Measurements from ENCODE around the gene CPNE9.

DNA sequence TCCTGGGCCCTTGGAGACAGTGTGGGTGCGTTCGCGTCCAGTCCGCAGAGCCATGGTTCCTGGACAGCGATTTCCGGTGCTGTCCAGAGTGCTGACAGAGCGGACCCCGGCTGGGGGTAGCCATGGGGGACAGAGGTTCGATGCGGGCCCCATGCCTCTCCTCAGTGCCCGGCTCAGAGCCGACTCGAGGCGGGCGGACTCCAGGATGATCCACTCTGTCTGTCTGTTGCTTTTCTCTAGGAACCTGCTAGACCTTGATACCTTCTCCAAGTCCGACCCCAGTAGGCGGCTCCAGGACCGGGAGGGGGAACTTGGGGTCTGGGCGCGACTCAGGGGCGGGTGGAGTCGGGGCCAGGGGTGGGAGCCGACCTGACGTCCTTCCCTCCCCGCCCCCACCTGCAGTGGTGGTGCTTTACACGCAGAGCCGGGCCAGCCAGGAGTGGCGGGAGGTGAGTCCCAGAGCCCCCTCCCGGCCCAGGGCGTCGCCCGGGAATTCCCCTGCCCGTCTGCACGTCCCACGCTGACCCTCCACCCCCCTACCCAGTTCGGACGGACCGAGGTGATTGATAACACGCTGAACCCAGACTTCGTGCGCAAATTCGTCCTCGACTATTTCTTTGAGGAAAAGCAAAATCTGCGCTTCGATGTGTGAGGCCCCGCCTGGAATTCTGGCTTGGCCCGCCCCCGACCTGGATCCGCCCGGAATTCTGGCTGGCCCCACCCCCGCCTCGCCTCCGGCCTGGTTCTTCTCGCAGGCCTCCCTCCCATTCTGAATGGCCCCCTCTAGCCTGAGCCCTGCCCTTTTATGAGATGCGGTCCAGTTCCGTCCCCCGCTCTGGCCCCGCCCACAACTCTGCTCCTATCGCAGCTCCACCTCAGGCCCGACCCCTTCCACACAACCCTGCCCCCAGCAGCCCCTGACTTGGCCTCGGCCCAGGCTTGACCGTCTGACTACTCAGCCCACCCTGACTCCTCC is 1.0 kb downstream of the CPNE9 start:
- TF ChIP-seq, protein P1, sequence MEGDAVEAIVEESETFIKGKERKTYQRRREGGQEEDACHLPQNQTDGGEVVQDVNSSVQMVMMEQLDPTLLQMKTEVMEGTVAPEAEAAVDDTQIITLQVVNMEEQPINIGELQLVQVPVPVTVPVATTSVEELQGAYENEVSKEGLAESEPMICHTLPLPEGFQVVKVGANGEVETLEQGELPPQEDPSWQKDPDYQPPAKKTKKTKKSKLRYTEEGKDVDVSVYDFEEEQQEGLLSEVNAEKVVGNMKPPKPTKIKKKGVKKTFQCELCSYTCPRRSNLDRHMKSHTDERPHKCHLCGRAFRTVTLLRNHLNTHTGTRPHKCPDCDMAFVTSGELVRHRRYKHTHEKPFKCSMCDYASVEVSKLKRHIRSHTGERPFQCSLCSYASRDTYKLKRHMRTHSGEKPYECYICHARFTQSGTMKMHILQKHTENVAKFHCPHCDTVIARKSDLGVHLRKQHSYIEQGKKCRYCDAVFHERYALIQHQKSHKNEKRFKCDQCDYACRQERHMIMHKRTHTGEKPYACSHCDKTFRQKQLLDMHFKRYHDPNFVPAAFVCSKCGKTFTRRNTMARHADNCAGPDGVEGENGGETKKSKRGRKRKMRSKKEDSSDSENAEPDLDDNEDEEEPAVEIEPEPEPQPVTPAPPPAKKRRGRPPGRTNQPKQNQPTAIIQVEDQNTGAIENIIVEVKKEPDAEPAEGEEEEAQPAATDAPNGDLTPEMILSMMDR (IDR thresholded peaks at IDR 0.05) = no peak
- TF ChIP-seq EZH2 (IDR thresholded peaks at IDR 0.05) (peak; percentile 58), EZH2phosphoT487 (IDR thresholded peaks at IDR 0.05) (peak; percentile 65)

Data from neural progenitor cell (in vitro differentiated cells).